Limb (tissue), 2 donors: Measurements from ENCODE around the gene MGRN1.

Experiments
- DNase-seq, 2 donors: peaks; one replicate each; pipeline ENCODE4 v3.0.0-alpha.2; 2016; ENCODE audit errors: extremely low spot score in 2 of 2

The MGRN1 gene

GRCh38 chr16:4685776-4686496 lies 61.3 kb downstream of the MGRN1 start:
- no peak for DNase-seq

- peak in 1 of 2 donors; percentile 27 for DNase-seq
Observed at GRCh38 chr16:4686497-4687210, 62.0 kb downstream of the MGRN1 start.

GRCh38 chr16:4687416-4687815 lies 62.8 kb downstream of the MGRN1 start:
- peak in 1 of 2 donors; percentile 20 for DNase-seq

GRCh38 chr16:4687946-4688673 lies 63.5 kb downstream of the MGRN1 start:
- DNase-seq = peak in 1 of 2 donors; percentile 30

GRCh38 chr16:4688674-4689045 lies 64.0 kb downstream of the MGRN1 start:
- DNase-seq = no peak

- DNase-seq = peak in 1 of 2 donors; percentile 22
Observed at GRCh38 chr16:4689091-4689671, 64.6 kb downstream of the MGRN1 start.

- DNase-seq = peak in 1 of 2 donors; percentile 19
Observed at GRCh38 chr16:4689864-4690704, 65.5 kb downstream of the MGRN1 start.

GRCh38 chr16:4690946-4691665 lies 66.5 kb downstream of the MGRN1 start:
- DNase-seq = peak in 1 of 2 donors; percentile 27

GRCh38 chr16:4691666-4692412 lies 67.2 kb downstream of the MGRN1 start:
- peak in 1 of 2 donors; percentile 35 for DNase-seq

- no peak for DNase-seq
Observed at GRCh38 chr16:4692460-4693295, 68.1 kb downstream of the MGRN1 start.

GRCh38 chr16:4693296-4693955 lies 68.8 kb downstream of the MGRN1 start, which contains the start of gene NUDT16L1:
Gene NUDT16L1 (plus strand): TSS chr16:4693562. CDS start chr16:4693727, 165 bp downstream.
- DNase-seq = peak; percentile 95 to 98

- peak; percentile 47 to 72 for DNase-seq
Observed at GRCh38 chr16:4693956-4694641, 69.5 kb downstream of the MGRN1 start.

GRCh38 chr16:4694642-4695451 lies 70.2 kb downstream of the MGRN1 start:
- DNase-seq = peak in 1 of 2 donors; percentile 37

- DNase-seq = no peak
Observed at GRCh38 chr16:4695473-4696171, 71.0 kb downstream of the MGRN1 start.

GRCh38 chr16:4696172-4696904 lies 71.7 kb downstream of the MGRN1 start:
- DNase-seq = no peak
